GM13976 (cell line): Measurements from ENCODE around the gene N4BP2.

Source experiments
- DNase-seq: peaks from one replicate; pipeline ENCODE4 v3.0.0; 2012; ENCODE audit warnings: low spot score
- CTCF ChIP-seq: IDR thresholded peaks from 2 replicates; pipeline ENCODE4 v1.5.1; 2012; ENCODE audit warnings: borderline replicate concordance, mild to moderate bottlenecking; ENCODE audit not compliant: insufficient read depth; ENCODE audit errors: extremely low read depth, missing control alignments, control extremely low read depth
- in situ Hi-C: fragments of 300-500 bp; cut with MboI; formaldehyde crosslinking; loops from one replicate; pipeline ENCODE4 v1.12.0; 2022; ENCODE audit warnings: low sequenced_read_pairs, mixed read lengths, inconsistent platforms; ENCODE audit not compliant: unreplicated experiment

Gene N4BP2

GRCh38 chr4:40190019-40190418 is 133.4 kb downstream of the N4BP2 start:
- in situ Hi-C loops: no loop called here
- no peak for TF ChIP-seq CTCF
- DNase-seq: no peak

DNA sequence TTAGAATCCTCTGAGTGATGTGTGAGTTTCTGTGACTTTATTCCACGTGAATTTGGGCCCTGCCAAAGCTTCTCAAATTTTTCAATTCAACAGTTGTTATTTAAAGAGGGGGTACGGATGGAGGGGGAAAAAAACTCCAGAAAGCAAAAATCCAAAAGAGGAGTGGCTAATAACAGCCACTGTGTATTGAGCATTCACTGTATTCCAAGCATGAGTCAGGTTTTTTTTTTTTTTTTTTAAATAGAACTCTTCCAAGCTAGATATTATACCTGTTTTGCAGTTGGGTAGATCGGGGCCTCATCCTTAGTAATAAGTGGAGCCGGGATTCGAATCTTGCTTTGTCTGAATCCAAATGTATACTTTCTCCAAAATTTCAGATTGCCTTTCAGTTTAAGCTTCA is 133.8 kb downstream of the N4BP2 start:
- TF ChIP-seq CTCF: no peak
- no peak for DNase-seq
- in situ Hi-C loops: no loop called here

- in situ Hi-C loops: no loop called here
- TF ChIP-seq CTCF: no peak
- DNase-seq: no peak
These were observed 134.5 kb downstream of the N4BP2 start for GRCh38 chr4:40190880-40191815.

DNA sequence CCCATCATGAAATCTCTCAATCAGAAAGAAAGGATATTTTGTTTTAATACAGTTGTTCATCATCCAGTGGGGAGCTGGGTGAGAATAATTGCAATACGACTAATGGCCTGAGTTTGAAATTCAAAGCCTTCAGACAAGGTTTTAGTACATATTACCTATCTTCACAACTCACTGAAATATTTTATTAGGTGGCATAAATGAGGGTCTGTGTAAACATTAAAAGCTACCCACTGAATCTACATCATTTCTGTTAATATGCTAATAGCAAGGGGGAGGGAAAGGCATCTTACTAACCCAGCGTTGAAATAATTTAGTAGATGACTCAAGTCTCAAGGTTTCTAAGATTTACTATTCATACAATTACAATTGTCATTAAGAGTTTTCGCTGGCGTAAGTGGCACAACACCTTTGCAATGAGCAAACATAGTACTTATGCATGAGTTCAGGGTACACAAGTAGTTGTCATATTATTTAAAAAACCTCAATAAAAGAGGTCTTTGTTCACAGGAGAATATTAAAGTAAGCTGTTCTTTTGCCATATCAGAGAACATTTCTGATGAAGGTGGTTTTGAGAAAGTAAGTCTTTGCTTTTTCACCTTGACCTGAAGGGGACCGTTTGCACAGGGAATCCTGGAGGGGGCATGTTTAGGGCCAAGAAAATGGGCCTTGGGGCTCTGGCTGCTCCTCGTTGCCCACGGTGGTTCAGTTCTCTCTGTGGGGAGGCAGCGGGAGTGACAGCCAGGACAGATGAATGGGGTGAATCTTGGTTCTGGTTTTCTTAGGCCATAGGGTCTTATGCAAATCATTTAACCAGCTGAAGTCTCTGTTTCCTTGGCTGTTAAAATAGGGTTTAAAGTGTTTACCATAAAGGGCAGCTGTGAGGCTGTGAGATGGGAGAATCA is 135.7 kb downstream of the N4BP2 start:
- DNase-seq: no peak
- in situ Hi-C loops: no loop called here

GRCh38 chr4:40193016-40193571 is 136.4 kb downstream of the N4BP2 start:
- TF ChIP-seq CTCF: no peak
- no peak for DNase-seq
- in situ Hi-C loops: no loop called here

More for the DNA sequence above, 135.7 kb downstream of the N4BP2 start:
- TF ChIP-seq CTCF: no peak

- no peak for DNase-seq
- no peak for TF ChIP-seq CTCF
- in situ Hi-C loops: no loop called here
These were observed 136.9 kb downstream of the N4BP2 start for GRCh38 chr4:40193578-40193977.
